ENCODE measurements around the gene PCDH15.

Gene PCDH15

DNA sequence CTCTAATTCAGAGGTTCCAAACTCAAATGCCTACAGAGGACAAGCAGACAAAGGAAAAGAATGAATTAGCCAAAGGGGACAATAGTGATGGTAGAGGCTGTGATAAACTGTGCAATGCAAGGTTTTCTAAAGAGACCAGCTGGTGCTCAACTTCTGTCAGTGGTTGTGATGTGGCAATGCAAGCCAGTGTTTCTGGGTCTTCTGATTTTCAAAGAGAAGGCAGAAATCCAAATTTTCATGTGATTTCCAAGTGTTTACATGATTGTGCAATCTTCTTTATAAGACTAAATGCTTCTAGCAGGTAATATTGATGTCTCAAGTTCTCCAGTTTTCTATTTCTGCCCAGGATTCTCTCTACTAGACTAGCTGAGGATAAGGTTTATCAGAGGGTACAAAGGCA is 135.9 kb downstream of the PCDH15 start:
- TF ChIP-seq GATA3 (IDR thresholded peaks at IDR 0.05; ENCODE audit: low read depth, low read length) (no peak), GATA2 (IDR thresholded peaks at IDR 0.05; ENCODE audit: low read depth, low read length) (no peak)

- TF ChIP-seq GATA3 (IDR thresholded peaks at IDR 0.05; ENCODE audit: low read depth, low read length): no peak
- TF ChIP-seq GATA2 (IDR thresholded peaks at IDR 0.05; ENCODE audit: low read depth, low read length): no peak
These were observed 140.6 kb downstream of the PCDH15 start for GRCh38 chr10:54660397-54660796.

DNA sequence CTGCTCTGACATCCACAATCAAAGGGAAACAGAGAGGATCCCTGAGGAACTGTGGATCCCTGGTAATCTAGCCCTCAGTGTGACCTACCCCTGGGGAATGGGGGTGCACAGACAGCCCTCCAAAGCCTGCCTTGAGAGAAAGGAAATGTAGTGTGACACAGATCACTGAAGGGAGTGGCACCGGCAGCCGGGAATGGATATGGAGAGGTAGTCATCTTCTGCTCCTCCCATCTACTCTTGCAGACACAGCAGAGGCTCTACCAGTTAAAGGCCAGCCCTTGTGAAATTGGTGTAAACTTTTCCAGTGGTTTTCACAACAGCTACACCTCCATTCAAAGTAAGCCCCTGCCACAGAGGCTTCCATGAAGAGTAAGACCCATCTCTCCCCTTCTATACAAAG is 144.4 kb downstream of the PCDH15 start:
- no peak for TF ChIP-seq GATA3 (IDR thresholded peaks at IDR 0.05; ENCODE audit: low read depth, low read length)
- no peak for TF ChIP-seq GATA2 (IDR thresholded peaks at IDR 0.05; ENCODE audit: low read depth, low read length)

DNA sequence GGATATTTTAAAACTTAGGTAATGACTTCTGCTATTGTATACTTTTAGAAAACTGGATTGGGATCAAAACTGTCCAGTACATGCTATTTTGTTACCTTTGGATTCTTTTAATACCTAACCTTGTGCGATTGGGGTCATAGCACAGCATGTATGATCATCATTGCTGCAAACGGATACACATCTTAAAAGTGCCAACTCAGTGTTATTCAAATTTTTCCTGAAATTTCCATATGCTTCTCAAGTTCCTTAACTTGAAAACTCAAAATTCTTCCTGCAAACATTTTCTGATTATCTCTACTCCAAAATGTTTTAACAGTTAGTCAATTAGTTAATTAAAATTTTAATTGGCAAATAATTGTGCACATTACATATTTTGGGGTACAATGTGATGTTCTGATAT is 147.5 kb downstream of the PCDH15 start:
- TF ChIP-seq GATA2 (IDR thresholded peaks at IDR 0.05; ENCODE audit: low read depth, low read length) (no peak), GATA3 (IDR thresholded peaks at IDR 0.05; ENCODE audit: low read depth, low read length) (no peak)

DNA sequence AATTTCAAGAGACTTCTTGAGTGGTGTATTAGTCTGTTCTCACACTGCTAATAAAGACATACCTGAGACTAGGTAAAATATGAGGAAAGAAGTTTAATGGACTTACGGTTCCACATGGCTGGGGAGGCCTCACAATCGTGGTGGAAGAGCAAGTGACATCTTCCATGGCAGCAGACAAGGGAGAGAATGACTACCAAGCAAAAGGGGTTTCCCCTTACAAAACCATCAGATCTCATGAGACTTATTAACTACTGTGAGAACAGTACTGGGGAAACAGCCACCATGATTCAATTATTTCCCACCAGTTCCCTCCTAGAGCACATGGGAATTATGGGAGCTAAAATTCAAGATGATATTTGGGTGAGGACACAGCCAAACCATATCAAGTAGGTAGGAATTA is 150.5 kb downstream of the PCDH15 start:
- TF ChIP-seq GATA2 (IDR thresholded peaks at IDR 0.05; ENCODE audit: low read depth, low read length) (no peak), GATA3 (IDR thresholded peaks at IDR 0.05; ENCODE audit: low read depth, low read length) (no peak)

GRCh38 chr10:54622017-54622416 is 179.0 kb downstream of the PCDH15 start:
- TF ChIP-seq GATA2 (IDR thresholded peaks at IDR 0.05; ENCODE audit: low read depth, low read length): no peak
- no peak for TF ChIP-seq GATA3 (IDR thresholded peaks at IDR 0.05; ENCODE audit: low read depth, low read length)

DNA sequence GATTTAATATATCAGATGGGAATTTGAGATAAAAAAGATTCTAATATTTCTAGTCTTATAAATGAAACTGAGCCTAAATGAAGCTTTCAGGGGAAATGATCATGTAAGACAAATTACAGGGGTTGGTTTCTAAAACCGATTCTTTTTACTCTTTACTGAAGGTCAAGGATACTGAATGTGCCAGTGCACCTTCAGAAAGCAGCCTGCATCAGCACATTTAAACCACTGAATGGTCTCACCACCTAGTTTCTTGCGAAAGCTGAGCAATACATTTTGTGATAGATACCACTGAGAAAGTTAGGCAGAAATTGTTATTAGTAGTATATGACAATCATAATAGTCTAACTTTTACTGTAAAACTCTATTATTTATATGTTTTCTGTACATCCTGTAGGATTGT is 180.7 kb downstream of the PCDH15 start:
- no peak for TF ChIP-seq GATA3 (IDR thresholded peaks at IDR 0.05; ENCODE audit: low read depth, low read length)
- TF ChIP-seq GATA2 (IDR thresholded peaks at IDR 0.05; ENCODE audit: low read depth, low read length): no peak

GRCh38 chr10:54614072-54614471 is 187.0 kb downstream of the PCDH15 start:
- no peak for TF ChIP-seq GATA3 (IDR thresholded peaks at IDR 0.05; ENCODE audit: low read depth, low read length)
- no peak for TF ChIP-seq GATA2 (IDR thresholded peaks at IDR 0.05; ENCODE audit: low read depth, low read length)

DNA sequence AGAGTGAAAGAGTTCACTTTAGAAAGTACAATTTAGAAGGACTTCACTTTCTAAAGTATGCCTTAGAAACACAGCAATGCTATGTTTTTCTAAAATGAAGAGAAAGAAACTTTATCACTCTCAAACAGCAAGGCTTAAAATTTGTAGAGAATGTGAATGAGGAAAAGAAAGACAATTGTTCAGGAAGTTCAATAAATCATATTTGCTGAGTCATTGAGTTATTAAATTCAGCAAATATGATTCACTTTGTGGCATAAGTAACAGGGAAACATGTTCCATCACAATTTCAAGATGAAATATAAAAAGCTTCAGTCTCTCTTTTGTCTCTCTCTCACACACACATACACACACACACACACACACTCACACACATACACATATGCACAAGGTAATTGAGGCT is 187.9 kb downstream of the PCDH15 start:
- TF ChIP-seq GATA3 (IDR thresholded peaks at IDR 0.05; ENCODE audit: low read depth, low read length) (no peak), GATA2 (IDR thresholded peaks at IDR 0.05; ENCODE audit: low read depth, low read length) (no peak)

DNA sequence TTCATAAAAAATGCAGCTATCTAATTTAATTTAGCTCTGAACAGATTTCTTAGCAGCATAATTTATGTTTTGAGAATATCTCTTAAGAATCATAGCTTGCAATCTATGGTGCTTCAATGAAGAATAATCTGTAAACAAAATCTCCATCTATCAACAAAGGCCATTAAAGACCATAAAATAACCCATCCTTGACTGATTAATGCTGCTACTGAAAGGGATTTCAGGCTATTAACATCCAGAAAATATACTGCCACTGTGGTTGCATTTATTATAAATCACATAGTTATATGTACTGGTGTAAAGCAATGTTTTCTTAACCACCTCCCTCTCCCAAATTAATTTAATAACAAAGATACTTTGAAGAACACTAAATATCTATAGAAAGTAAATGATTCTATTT is 191.6 kb downstream of the PCDH15 start:
- TF ChIP-seq GATA3 (IDR thresholded peaks at IDR 0.05; ENCODE audit: low read depth, low read length) (no peak), GATA2 (IDR thresholded peaks at IDR 0.05; ENCODE audit: low read depth, low read length) (no peak)

GRCh38 chr10:54607983-54608382 is 193.0 kb downstream of the PCDH15 start:
- TF ChIP-seq GATA2 (IDR thresholded peaks at IDR 0.05; ENCODE audit: low read depth, low read length) (no peak), GATA3 (IDR thresholded peaks at IDR 0.05; ENCODE audit: low read depth, low read length) (no peak)

- no peak for TF ChIP-seq GATA3 (IDR thresholded peaks at IDR 0.05; ENCODE audit: low read depth, low read length)
- TF ChIP-seq GATA2 (IDR thresholded peaks at IDR 0.05; ENCODE audit: low read depth, low read length): no peak
These were observed 206.7 kb downstream of the PCDH15 start for GRCh38 chr10:54594289-54594688.

DNA sequence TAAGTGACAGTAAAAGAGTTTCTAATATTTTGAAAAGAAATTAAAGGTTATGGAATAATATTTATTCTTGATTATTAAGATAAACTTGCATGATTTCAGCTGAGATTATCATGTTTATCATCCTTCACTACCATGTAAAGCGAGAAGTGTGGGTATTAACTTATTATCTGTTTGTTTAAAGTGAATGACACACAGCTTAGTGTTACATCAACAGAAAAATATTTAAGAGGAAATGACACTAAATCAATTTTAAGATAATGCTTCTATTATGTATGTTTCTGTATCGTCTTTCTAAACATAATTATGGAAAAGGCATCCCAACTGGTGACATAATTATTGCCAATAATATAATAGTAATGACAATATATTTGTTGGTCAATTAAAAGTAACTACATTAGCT is 213.1 kb downstream of the PCDH15 start:
- TF ChIP-seq GATA3 (IDR thresholded peaks at IDR 0.05; ENCODE audit: low read depth, low read length): no peak
- no peak for TF ChIP-seq GATA2 (IDR thresholded peaks at IDR 0.05; ENCODE audit: low read depth, low read length)

GRCh38 chr10:54585572-54585971 is 215.5 kb downstream of the PCDH15 start:
- TF ChIP-seq GATA3 (IDR thresholded peaks at IDR 0.05; ENCODE audit: low read depth, low read length) (peak; percentile 20; the same call in 1 of the 2 replicates), GATA2 (IDR thresholded peaks at IDR 0.05; ENCODE audit: low read depth, low read length) (no peak)

DNA sequence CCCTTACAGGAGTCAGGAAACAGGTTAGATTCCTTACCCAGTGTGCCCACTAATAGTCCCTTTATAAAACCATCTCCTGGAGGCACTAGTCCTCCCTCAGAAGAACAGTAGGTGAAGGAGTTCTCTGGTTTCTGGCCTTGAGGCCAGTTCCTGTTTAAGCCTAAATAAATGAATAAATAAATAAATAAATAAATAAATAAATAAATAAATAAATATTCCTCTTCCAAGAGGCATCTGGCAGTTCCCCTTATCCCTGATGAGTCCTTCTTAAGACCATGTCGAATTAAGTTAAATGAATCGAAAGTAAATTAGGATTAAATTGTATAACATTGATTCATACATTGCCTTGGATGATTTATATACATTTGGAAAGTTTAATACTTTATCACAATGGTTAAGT is 223.3 kb downstream of the PCDH15 start:
- TF ChIP-seq GATA2 (IDR thresholded peaks at IDR 0.05; ENCODE audit: low read depth, low read length) (no peak), GATA3 (IDR thresholded peaks at IDR 0.05; ENCODE audit: low read depth, low read length) (no peak)

DNA sequence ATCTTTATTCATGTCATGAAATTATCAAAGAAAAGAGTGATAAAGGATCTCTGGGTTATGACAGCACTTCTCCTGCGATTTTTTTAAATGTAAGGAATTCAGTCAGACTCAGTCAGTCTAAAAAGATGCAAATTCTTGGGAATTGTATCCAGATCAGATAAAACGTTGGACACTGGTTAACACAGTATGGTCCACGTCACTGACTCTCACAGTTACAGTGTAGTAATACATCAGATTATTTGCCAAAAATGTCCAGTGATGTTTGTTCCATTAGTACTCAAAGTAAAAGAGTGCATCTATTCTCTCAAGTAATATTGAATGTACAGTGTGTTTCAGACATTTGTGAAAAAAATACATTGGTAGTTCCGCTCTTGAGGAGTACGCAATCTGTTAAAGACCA is 224.5 kb downstream of the PCDH15 start:
- no peak for TF ChIP-seq GATA2 (IDR thresholded peaks at IDR 0.05; ENCODE audit: low read depth, low read length)
- TF ChIP-seq GATA3 (IDR thresholded peaks at IDR 0.05; ENCODE audit: low read depth, low read length): no peak
